Keratinocyte (primary cell): ENCODE results near the gene ACTR3C. TPM values are rescaled to one million over a fixed set of nuclear protein-coding genes. Genes with fewer than 3 reads are reported as not detected.
"Not testable (repeated sequence)": the region's sequence is repeated elsewhere in the genome, so short reads cannot be mapped to it uniquely, and the experiment has no call there.

Experiments
- DNase-seq: peaks from one replicate; pipeline ENCODE4 v3.0.0-alpha.2; 2011; ENCODE audit warnings: low read depth, missing footprints, low spot score
- FAIRE-seq: peaks from 2 replicates; lab custom pipeline; 2011; peaks lifted over from hg19 to GRCh38; lab: Jason Lieb, UNC
- H2AFZ ChIP-seq: 2 replicates; pipeline ENCODE4 v1.6.0; 2012; ENCODE audit warnings: low read length, control low read depth, inconsistent platforms; ENCODE audit not compliant: control insufficient read depth
- H3K27ac ChIP-seq: 2 replicates; pipeline ENCODE4 v1.5.1; 2011; ENCODE audit warnings: low read length; ENCODE audit not compliant: control insufficient read depth, insufficient read depth
- H3K27me3 ChIP-seq: 3 replicates; pipeline ENCODE4 v1.6.0; 2011; ENCODE audit warnings: low read length; ENCODE audit not compliant: control insufficient read depth, insufficient read depth; ENCODE audit errors: extremely low read depth
- H3K36me3 ChIP-seq, 2 experiments: 2 replicates in 1 of 2; 3 replicates in 1 of 2; pipeline ENCODE4 v1.5.1; 2011; ENCODE audit warnings: low read length in 2 of 2, mild to moderate bottlenecking in 1 of 2; ENCODE audit not compliant: control insufficient read depth in 2 of 2, insufficient read depth in 2 of 2; ENCODE audit errors: extremely low read depth in 1 of 2
- H3K4me1 ChIP-seq: 3 replicates; pipeline ENCODE4 v1.5.1; 2011; ENCODE audit warnings: low read length; ENCODE audit not compliant: control insufficient read depth, insufficient read depth; ENCODE audit errors: extremely low read depth
- H3K4me2 ChIP-seq: 3 replicates; pipeline ENCODE4 v1.6.0; 2011; ENCODE audit warnings: low read depth, low read length; ENCODE audit not compliant: control insufficient read depth, insufficient read depth; ENCODE audit errors: extremely low read depth
- H3K4me3 ChIP-seq, 3 experiments: fragments of 200-600 bp in 1 of 3; sonication (generic) in 1 of 3; 2 replicates in 2 of 3; 3 replicates in 1 of 3; pipeline ENCODE4 v1.5.1; 2011 to 2016; ENCODE audit warnings: low read length in 3 of 3, mild to moderate bottlenecking in 3 of 3, control low read depth in 2 of 3, inconsistent platforms in 1 of 3, low read depth in 1 of 3, mixed read lengths in 1 of 3, mixed run types in 1 of 3, moderate library complexity in 1 of 3; ENCODE audit not compliant: control insufficient read depth in 2 of 3, insufficient read depth in 2 of 3; ENCODE audit errors: extremely low read depth in 1 of 3
- H3K79me2 ChIP-seq: 2 replicates; pipeline ENCODE4 v1.6.0; 2012; ENCODE audit warnings: low read length; ENCODE audit not compliant: control insufficient read depth, insufficient read depth
- H3K9ac ChIP-seq: 3 replicates; pipeline ENCODE4 v1.6.0; 2011; ENCODE audit warnings: low read length; ENCODE audit not compliant: control insufficient read depth, insufficient read depth; ENCODE audit errors: extremely low read depth
- H3K9me1 ChIP-seq: 3 replicates; pipeline ENCODE4 v1.6.0; 2011; ENCODE audit warnings: low read length; ENCODE audit not compliant: control insufficient read depth, insufficient read depth; ENCODE audit errors: extremely low read depth
- H3K9me3 ChIP-seq: 2 replicates; pipeline ENCODE4 v1.5.1; 2012; ENCODE audit warnings: low read depth, low read length; ENCODE audit not compliant: control insufficient read depth
- H4K20me1 ChIP-seq: 3 replicates; pipeline ENCODE4 v1.6.0; 2011; ENCODE audit warnings: low read length; ENCODE audit not compliant: control insufficient read depth, insufficient read depth; ENCODE audit errors: extremely low read depth
- dilution Hi-C: fragments of 300-500 bp; cut with MboI; formaldehyde crosslinking; loops from one replicate; pipeline ENCODE4 v1.7.0; 2020; ENCODE audit warnings: low sequenced_read_pairs; ENCODE audit not compliant: extremely low pct_ligation_motif_present
- polyA plus RNA-seq, 5 experiments: library from polyadenylated mRNA; depleted of rRNA in 3 of 5; stranded (reverse) in 3 of 5; stranded (forward) in 1 of 5; unstranded in 1 of 5; fragments of >200 nt; gene quantifications; 1 replicate in 1 of 5; 2 replicates in 3 of 5; 3 replicates in 1 of 5; pipeline versions ENCODE4 v1.2.1 to v1.2.3, GENCODE V29; 2011 to 2012; ENCODE audit warnings: missing spikeins in 2 of 5, low read depth in 1 of 5, low replicate concordance in 1 of 5

Gene ACTR3C
- polyA plus RNA-seq, 1 donor (not counting 4 experiments of a cell fraction or from before 2014, with no cell fraction given), result 1.3 TPM

DNA sequence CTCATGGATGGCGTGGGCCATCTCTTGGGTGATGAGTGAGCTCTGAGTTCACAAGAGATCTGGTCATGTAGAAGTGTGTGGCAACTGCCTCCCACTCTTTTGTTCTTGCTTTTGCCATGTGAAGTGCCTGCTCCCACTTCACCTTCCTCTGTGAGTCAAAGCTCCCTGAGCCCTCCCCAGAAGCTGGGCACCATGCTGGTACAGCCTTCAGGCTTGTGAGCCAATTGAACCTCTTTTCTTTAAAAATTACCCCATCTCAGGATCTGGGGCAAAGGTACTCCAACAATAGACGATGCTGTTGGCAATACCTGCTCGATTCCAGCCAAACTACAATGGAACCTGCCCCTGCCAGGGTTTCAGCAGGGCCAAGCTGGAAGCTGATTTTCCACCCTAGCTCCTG is 75.6 kb downstream of the ACTR3C start:
- FAIRE-seq, H3K27me3 ChIP-seq, H3K9ac ChIP-seq, H3K79me2 ChIP-seq, dilution Hi-C loops, DNase-seq, H2AFZ ChIP-seq, H3K4me3 ChIP-seq, H3K27ac ChIP-seq, H3K36me3 ChIP-seq, H4K20me1 ChIP-seq, H3K4me2 ChIP-seq, H3K9me1 ChIP-seq, H3K4me1 ChIP-seq, H3K9me3 ChIP-seq: not testable (repeated sequence)

DNA sequence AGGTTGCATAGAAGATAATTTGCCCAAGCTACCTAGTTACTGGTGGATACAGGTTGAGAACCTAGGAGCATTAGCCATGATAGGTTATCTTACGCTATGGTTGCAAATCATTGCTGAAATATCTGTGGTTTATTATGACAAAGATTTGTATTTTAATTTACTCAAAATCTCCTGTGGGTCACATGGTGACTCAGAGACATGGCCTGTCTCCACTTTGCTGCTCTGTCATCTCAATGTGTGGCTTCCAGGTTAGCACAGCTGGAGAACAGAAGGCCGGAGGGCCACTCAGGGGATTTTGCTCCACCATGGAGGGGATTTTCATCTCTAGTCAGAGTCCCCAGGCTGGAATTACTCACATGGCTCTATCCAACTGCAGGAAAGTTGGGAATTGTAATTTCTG is 78.1 kb downstream of the ACTR3C start:
- H3K4me1 ChIP-seq, H3K36me3 ChIP-seq, H3K9me1 ChIP-seq, H3K79me2 ChIP-seq, H3K27me3 ChIP-seq, dilution Hi-C loops, H3K27ac ChIP-seq, H3K4me2 ChIP-seq, H3K9ac ChIP-seq, H3K9me3 ChIP-seq, H3K4me3 ChIP-seq, DNase-seq, H4K20me1 ChIP-seq, FAIRE-seq, H2AFZ ChIP-seq: not testable (repeated sequence)

DNA sequence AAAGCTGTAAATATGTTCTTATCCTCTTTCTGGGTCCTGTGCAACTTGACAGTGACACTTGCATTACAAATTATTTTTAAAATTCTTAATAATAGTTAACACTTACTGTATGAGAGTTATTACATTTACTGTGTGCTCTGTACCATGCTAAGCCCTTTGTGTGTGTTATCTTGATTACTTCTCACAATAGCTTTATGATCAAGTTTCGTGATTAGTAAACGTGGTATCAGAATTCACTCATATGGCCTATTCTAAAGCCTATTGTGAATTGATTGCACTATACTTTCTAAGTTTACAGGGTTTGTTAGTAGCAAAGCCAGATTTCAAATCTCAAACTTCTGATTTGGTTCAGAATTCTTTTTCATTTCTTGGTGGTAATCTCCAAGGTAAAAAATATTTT is 80.4 kb downstream of the ACTR3C start:
- H3K9ac ChIP-seq, H3K4me3 ChIP-seq, H3K27me3 ChIP-seq, H3K36me3 ChIP-seq, H2AFZ ChIP-seq, H3K4me2 ChIP-seq, H3K79me2 ChIP-seq, H3K9me1 ChIP-seq, H4K20me1 ChIP-seq, dilution Hi-C loops, H3K4me1 ChIP-seq, H3K9me3 ChIP-seq, DNase-seq, FAIRE-seq, H3K27ac ChIP-seq: not testable (repeated sequence)

DNA sequence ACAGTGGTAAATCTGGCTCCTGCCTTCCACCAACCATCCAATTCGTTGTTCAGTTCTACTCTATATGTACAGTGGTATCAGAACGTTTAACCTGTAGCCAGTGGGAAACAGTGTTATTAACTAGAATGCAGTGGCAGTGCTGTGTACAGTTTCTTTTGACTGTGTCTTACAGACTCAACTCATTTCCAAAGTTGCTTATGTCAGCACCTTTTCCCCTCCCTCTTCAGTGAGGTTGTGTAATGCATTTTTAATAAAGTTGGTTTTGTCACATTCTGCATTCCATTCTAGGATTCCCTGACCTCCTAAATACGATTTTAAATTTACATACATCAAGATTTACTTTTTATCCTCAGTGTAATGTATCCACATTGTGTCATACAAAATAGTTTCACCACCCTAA is 97.9 kb downstream of the ACTR3C start:
- H3K4me1 ChIP-seq, dilution Hi-C loops, H3K36me3 ChIP-seq, H3K4me2 ChIP-seq, H3K27me3 ChIP-seq, H3K9ac ChIP-seq, FAIRE-seq, H4K20me1 ChIP-seq, H3K9me1 ChIP-seq, H2AFZ ChIP-seq, DNase-seq, H3K79me2 ChIP-seq, H3K4me3 ChIP-seq, H3K27ac ChIP-seq, H3K9me3 ChIP-seq: not testable (repeated sequence)

DNA sequence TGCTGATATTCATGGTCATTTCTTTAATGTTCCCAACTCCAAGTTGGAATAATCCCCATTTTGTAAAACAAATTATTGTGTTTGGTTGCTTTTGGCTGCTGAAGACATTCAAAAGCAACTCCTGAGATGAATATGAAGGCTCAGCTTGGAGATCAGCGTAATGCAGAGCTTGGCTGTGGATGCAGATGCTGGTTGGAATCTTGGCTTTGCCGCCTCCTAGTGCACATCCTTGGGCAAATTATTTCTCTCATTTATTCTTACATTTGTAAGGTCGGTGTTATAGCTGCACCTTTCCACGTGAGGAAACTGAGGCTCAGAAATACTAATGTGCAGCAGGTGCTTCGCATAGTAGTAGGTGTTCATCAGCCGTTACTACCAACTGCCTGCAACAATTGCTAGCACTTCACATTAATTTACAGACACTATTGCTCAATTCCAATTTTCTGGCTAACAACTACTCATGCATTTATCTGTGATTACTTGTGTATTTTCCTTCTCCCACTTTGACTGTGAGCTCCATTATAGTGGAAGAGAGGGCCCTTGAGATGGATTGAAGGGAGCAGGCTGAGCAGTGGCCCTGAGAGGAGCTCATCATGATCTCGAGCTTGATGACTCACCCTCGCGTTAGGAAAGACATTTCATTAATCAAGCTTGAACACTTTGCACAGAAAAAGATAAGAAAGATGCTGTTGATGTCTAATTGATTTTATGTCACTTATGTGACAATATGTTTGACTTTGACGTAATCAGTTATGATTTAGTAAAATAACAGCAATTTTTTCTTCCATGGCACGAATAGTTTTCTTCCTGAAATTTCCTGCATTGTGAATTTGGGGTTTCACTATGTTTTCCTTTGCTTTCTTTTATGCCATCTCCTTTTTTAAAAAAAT is 101.0 kb downstream of the ACTR3C start:
- H3K9me1 ChIP-seq, H3K79me2 ChIP-seq, dilution Hi-C loops, DNase-seq, H3K9ac ChIP-seq, H3K27ac ChIP-seq, H2AFZ ChIP-seq, H4K20me1 ChIP-seq, H3K4me3 ChIP-seq, H3K4me2 ChIP-seq, H3K4me1 ChIP-seq, FAIRE-seq, H3K36me3 ChIP-seq, H3K27me3 ChIP-seq, H3K9me3 ChIP-seq: not testable (repeated sequence)
